OCI-LY3 (cell line): ENCODE results near the gene ATXN7.

Experiments used
- H2AFZ ChIP-seq: fragments of 200-600, 300-600 bp; shearing (Covaris generic); 2 replicates; pipeline ENCODE4 v1.6.0; 2014; ENCODE audit warnings: antibody characterized with exemption, low read depth, low read length
- H3K27ac ChIP-seq: fragments of 200-600, 300-600 bp; sonication (generic); 2 replicates; pipeline ENCODE4 v1.5.1; 2014; ENCODE audit warnings: mild to moderate bottlenecking, low read length, moderate library complexity, mixed read lengths
- H3K27me3 ChIP-seq: fragments of 200-600, 300-600 bp; sonication (generic); 2 replicates; pipeline ENCODE4 v1.6.1; 2014; ENCODE audit warnings: low read depth, low read length, mixed read lengths
- H3K36me3 ChIP-seq: fragments of 200-600, 300-600 bp; sonication (generic); replicated peaks from 2 replicates; pipeline ENCODE3; 2014; ENCODE audit warnings: low read depth, low read length, mixed read lengths
- H3K4me1 ChIP-seq: fragments of 300-600, 200-600 bp; sonication (generic); 2 replicates; pipeline ENCODE4 v1.6.1; 2014; ENCODE audit warnings: low read length, mixed read lengths
- H3K4me2 ChIP-seq: fragments of 200-600, 300-600 bp; sonication (generic); 2 replicates; pipeline ENCODE4 v1.6.1; 2014; ENCODE audit warnings: low read length, mixed read lengths
- H3K4me3 ChIP-seq: fragments of 300-600, 200-600 bp; sonication (generic); 2 replicates; pipeline ENCODE4 v1.5.1; 2014; ENCODE audit warnings: antibody characterized with exemption, mild to moderate bottlenecking, low read length, moderate library complexity
- H3K79me2 ChIP-seq: fragments of 300-600, 200-600 bp; shearing (Covaris generic); 2 replicates; pipeline ENCODE4 v1.6.1; 2014; ENCODE audit warnings: mild to moderate bottlenecking, low read length, mixed read lengths
- H3K9ac ChIP-seq: fragments of 300-600, 200-600 bp; shearing (Covaris generic); 2 replicates; pipeline ENCODE4 v1.6.0; 2014; ENCODE audit warnings: mild to moderate bottlenecking, low read length, moderate library complexity
- H3K9me3 ChIP-seq: fragments of 200-600, 300-600 bp; shearing (Covaris generic); 2 replicates; pipeline ENCODE4 v1.6.1; 2014; ENCODE audit warnings: low read length, mixed read lengths; ENCODE audit not compliant: insufficient read depth
- H4K20me1 ChIP-seq: fragments of 200-600, 300-600 bp; sonication (generic); 2 replicates; pipeline ENCODE4 v1.6.1; 2016; ENCODE audit warnings: low read length, mixed read lengths; ENCODE audit not compliant: insufficient read depth
- CTCF ChIP-seq: fragments of 200-600, 300-600 bp; sonication (generic); IDR thresholded peaks from 2 replicates; pipeline ENCODE4 v1.5.1; 2014; ENCODE audit warnings: antibody characterized with exemption, low read length, low read depth
- EZH2phosphoT487 ChIP-seq: fragments of 200-600 bp; shearing (Covaris generic); IDR thresholded peaks from 2 replicates; pipeline ENCODE4 v1.6.1; 2018; ENCODE audit warnings: antibody characterized with exemption, mixed run types, low read depth

Gene ATXN7

GRCh38 chr3:63921741-63922482 is 58.2 kb downstream of the ATXN7 start:
- no peak overlapping the region for H2AFZ ChIP-seq
- H3K27me3 ChIP-seq: no peaks in the 10 kb centered on the region
- peaks cover 52% of the 10 kb centered on the region for H3K79me2 ChIP-seq
- peaks cover 78% of the 10 kb centered on the region for H3K36me3 ChIP-seq
- peaks cover 71% of the 10 kb centered on the region for H3K4me1 ChIP-seq
- H3K4me2 ChIP-seq: peak overlapping the region; percentile 69
- TF ChIP-seq EZH2phosphoT487: no peak
- no peak for TF ChIP-seq CTCF
- H3K4me3 ChIP-seq: peak overlapping the region; percentile 43
- H4K20me1 ChIP-seq: peaks cover 24% of the 10 kb centered on the region
- peak overlapping the region; percentile 32 for H3K9ac ChIP-seq
- H3K27ac ChIP-seq: peak overlapping the region; percentile 80
- H3K9me3 ChIP-seq: 0 out of 2 replicates have a peak, but pooled peaks cover 9% of the 10 kb centered on the region

GRCh38 chr3:63922491-63923199 is 59.0 kb downstream of the ATXN7 start:
- Histone ChIP-seq H3K4me1 (peaks cover 78% of the 10 kb centered on the region), H3K27me3 (no peaks in the 10 kb centered on the region), H3K4me3 (peak overlapping the region; percentile 32), H3K27ac (peak overlapping the region; percentile 80), H3K9me3 (0 out of 2 replicates have a peak, but pooled peaks cover 9% of the 10 kb centered on the region), H3K79me2 (peaks cover 55% of the 10 kb centered on the region), H3K36me3 (peaks cover 73% of the 10 kb centered on the region), H4K20me1 (peaks cover 28% of the 10 kb centered on the region), H3K9ac (peak overlapping the region; percentile 16; the same call in 1 of the 2 replicates), H3K4me2 (peak overlapping the region; percentile 69), H2AFZ (no peak overlapping the region)
- TF ChIP-seq EZH2phosphoT487 (no peak), CTCF (no peak)

GRCh38 chr3:63926309-63926708 is 62.6 kb downstream of the ATXN7 start:
- peaks cover 19% of the 10 kb centered on the region for H4K20me1 ChIP-seq
- peaks cover 83% of the 10 kb centered on the region for H3K79me2 ChIP-seq
- no peak overlapping the region for H2AFZ ChIP-seq
- H3K4me1 ChIP-seq: peaks cover 81% of the 10 kb centered on the region
- no peak overlapping the region for H3K4me3 ChIP-seq
- H3K9ac ChIP-seq: no peak overlapping the region
- H3K36me3 ChIP-seq: peaks cover 62% of the 10 kb centered on the region
- H3K27ac ChIP-seq: no peak overlapping the region
- H3K9me3 ChIP-seq: 0 out of 2 replicates have a peak, but pooled peaks cover 9% of the 10 kb centered on the region
- H3K4me2 ChIP-seq: no peak overlapping the region
- no peaks in the 10 kb centered on the region for H3K27me3 ChIP-seq
- TF ChIP-seq EZH2phosphoT487 (no peak), CTCF (no peak)
